Loucy (cell line): ENCODE measurements around the gene FAM241B.

Source experiments
- CTCF ChIP-seq: fragments of 200-600 bp; sonication (generic); conservative IDR thresholded peaks from 2 replicates; pipeline ENCODE4 v1.5.1; 2014; ENCODE audit warnings: mild to moderate bottlenecking, antibody characterized with exemption, low read length
- EZH2phosphoT487 ChIP-seq: fragments of 200-600 bp; IDR thresholded peaks from 2 replicates; pipeline ENCODE4 v1.6.1; 2018; ENCODE audit warnings: antibody characterized with exemption, mild to moderate bottlenecking, moderate library complexity, borderline replicate concordance

- TF ChIP-seq CTCF = no peak
- TF ChIP-seq EZH2phosphoT487 = no peak
Measured at GRCh38 chr10:69674786-69675185, 44.7 kb downstream of the FAM241B start.
